GM13977 (cell line): ENCODE results near the gene ZCCHC10.

Experiments used
- DNase-seq: peaks from one replicate; pipeline ENCODE4 v3.0.0; 2012; ENCODE audit warnings: low spot score
- CTCF ChIP-seq: IDR thresholded peaks from 2 replicates; pipeline ENCODE4 v1.5.1; 2012; ENCODE audit warnings: mild to moderate bottlenecking, control low read depth; ENCODE audit not compliant: insufficient read depth; ENCODE audit errors: extremely low read depth, missing control alignments
- in situ Hi-C: fragments of 300-500 bp; cut with MboI; formaldehyde crosslinking; loops from one replicate; pipeline ENCODE4 v1.12.0; 2022; ENCODE audit warnings: low sequenced_read_pairs, low pct_unique_long_range_greater_than_20kb, mixed read lengths, inconsistent platforms; ENCODE audit not compliant: unreplicated experiment

ZCCHC10 gene

GRCh38 chr5:133062276-133062675 is 35.9 kb upstream of the ZCCHC10 start:
- in situ Hi-C loops: no loop called here
- TF ChIP-seq CTCF: no peak
- no peak for DNase-seq

- no peak for TF ChIP-seq CTCF
- in situ Hi-C loops: no loop called here
- no peak for DNase-seq
These were observed 33.3 kb upstream of the ZCCHC10 start for GRCh38 chr5:133059621-133060020.

GRCh38 chr5:133056891-133057290 is 30.5 kb upstream of the ZCCHC10 start:
- TF ChIP-seq CTCF: no peak
- in situ Hi-C loops: no loop called here
- no peak for DNase-seq

- no peak for TF ChIP-seq CTCF
- in situ Hi-C loops: no loop called here
- DNase-seq: no peak
These were observed 28.5 kb upstream of the ZCCHC10 start for GRCh38 chr5:133054697-133055471.

GRCh38 chr5:133053448-133053847 is 27.1 kb upstream of the ZCCHC10 start:
- DNase-seq: no peak
- in situ Hi-C loops: no loop called here
- no peak for TF ChIP-seq CTCF

- TF ChIP-seq CTCF: no peak
- DNase-seq: peak; percentile 64
- in situ Hi-C loops: no loop called here
These were observed 26.2 kb upstream of the ZCCHC10 start for GRCh38 chr5:133052317-133053175.
